PC-3 (cell line): ENCODE data around the gene CHL1. TPM values are rescaled to one million over a fixed set of nuclear protein-coding genes. Genes with fewer than 3 reads are reported as not detected.
A peak's percentile ranks its signal among the peaks of the same experiment; 100 is the strongest.

Source experiments
- ATAC-seq: fragments of 200-7000 bp; cut with Tn5 transposase; 2 replicates; pipeline ENCODE4 v1.9.1; 2020; ENCODE audit warnings: mild to moderate bottlenecking, moderate library complexity
- BruUV-seq: library from RNA; stranded (reverse); fragments of 400-500 nt; replicated peaks from 2 replicates; lab custom pipeline; 2021; lab: Mats Ljungman, UMichigan
- CTCF ChIA-PET: fragments of 300-600 bp; sonication (Branson Sonifier 250); formaldehyde crosslinking; loops from one replicate; lab custom pipeline; 2022; ENCODE audit warnings: antibody characterized with exemption; lab: Charles Lee
- POLR2A ChIA-PET: fragments of 300-600 bp; sonication (Branson Sonifier 250); formaldehyde crosslinking; loops from one replicate; lab custom pipeline; 2022; ENCODE audit warnings: antibody characterized with exemption; ENCODE audit not compliant: unreplicated experiment; lab: Charles Lee
- DNase-seq: peaks from one replicate; pipeline ENCODE4 v3.0.0-alpha.2; 2015
- H2AFZ ChIP-seq: fragments of 300-600 bp; sonication (generic); 2 replicates; pipeline ENCODE4 v1.6.0; 2016; ENCODE audit warnings: antibody characterized with exemption, low read length
- H3F3A ChIP-seq: fragments of 300-600 bp; sonication (generic); one replicate; pipeline ENCODE4 v1.6.0; 2017; ENCODE audit warnings: antibody characterized with exemption, low read length, control low read depth, mild to moderate bottlenecking; ENCODE audit not compliant: unreplicated experiment
- H3K27ac ChIP-seq: fragments of 300-600 bp; sonication (generic); 2 replicates; pipeline ENCODE4 v1.5.1; 2016; ENCODE audit warnings: mild to moderate bottlenecking, low read length
- H3K27me3 ChIP-seq: fragments of 300-600 bp; sonication (generic); 2 replicates; pipeline ENCODE4 v1.6.1; 2016; ENCODE audit warnings: low read length, mixed read lengths
- H3K36me3 ChIP-seq: fragments of 300-600 bp; sonication (generic); 2 replicates; pipeline ENCODE4 v1.6.1; 2016; ENCODE audit warnings: low read depth, mixed run types, low read length, mixed read lengths
- H3K4me1 ChIP-seq: fragments of 300-600 bp; sonication (generic); 2 replicates; pipeline ENCODE4 v1.5.1; 2016; ENCODE audit warnings: low read length; ENCODE audit not compliant: insufficient read depth
- H3K4me2 ChIP-seq: fragments of 300-600 bp; sonication (generic); 2 replicates; pipeline ENCODE4 v1.6.0; 2016; ENCODE audit warnings: low read length
- H3K4me3 ChIP-seq: fragments of 300-600 bp; sonication (generic); 2 replicates; pipeline ENCODE4 v1.5.1; 2016; ENCODE audit warnings: mild to moderate bottlenecking, low read length, mixed read lengths
- H3K79me2 ChIP-seq: fragments of 300-600 bp; sonication (generic); 2 replicates; pipeline ENCODE4 v1.6.1; 2017; ENCODE audit warnings: low read length, mixed read lengths
- H3K9ac ChIP-seq: fragments of 300-600 bp; sonication (generic); 2 replicates; pipeline ENCODE4 v1.6.0; 2016; ENCODE audit warnings: mild to moderate bottlenecking, low read length
- H3K9me2 ChIP-seq: fragments of 300-600 bp; sonication (generic); replicated peaks from 2 replicates; pipeline ENCODE4 v1.6.1; 2016; ENCODE audit warnings: mixed run types, low read length, mixed read lengths
- H3K9me3 ChIP-seq: fragments of 300-600 bp; sonication (generic); 2 replicates; pipeline ENCODE4 v1.6.1; 2016; ENCODE audit warnings: low read length, mixed read lengths
- H4K20me1 ChIP-seq: fragments of 300-600 bp; sonication (generic); 2 replicates; pipeline ENCODE4 v1.6.1; 2016; ENCODE audit warnings: low read length, mixed read lengths
- CTCF ChIP-seq: fragments of 300-600 bp; sonication (generic); conservative IDR thresholded peaks from 2 replicates; pipeline ENCODE4 v1.5.1; 2017; ENCODE audit warnings: antibody characterized with exemption, low read depth, mild to moderate bottlenecking, low read length
- EZH2 ChIP-seq: fragments of 300-600 bp; sonication (generic); IDR thresholded peaks from one replicate; pipeline ENCODE4 v1.6.1; 2017; ENCODE audit warnings: antibody characterized with exemption, mild to moderate bottlenecking, low read length; ENCODE audit not compliant: unreplicated experiment
- EZH2phosphoT487 ChIP-seq: fragments of 300-600 bp; sonication (generic); IDR thresholded peaks from 2 replicates; pipeline ENCODE4 v1.6.1; 2018; ENCODE audit warnings: mild to moderate bottlenecking, antibody characterized with exemption, low read length, borderline replicate concordance
- intact Hi-C: fragments of 100-400 bp; cut with micrococcal nuclease; formaldehyde crosslinking; loops from 2 replicates; pipeline ENCODE4 v1.9.0; 2023
- total RNA-seq: library from RNA; depleted of rRNA; stranded (reverse); fragments of >200 nt; gene quantifications from 2 replicates; pipeline ENCODE4 v1.2.3, GENCODE V29; 2014

CHL1 gene
- total RNA-seq, 1 experiment from 2014 or later = not detected

DNA sequence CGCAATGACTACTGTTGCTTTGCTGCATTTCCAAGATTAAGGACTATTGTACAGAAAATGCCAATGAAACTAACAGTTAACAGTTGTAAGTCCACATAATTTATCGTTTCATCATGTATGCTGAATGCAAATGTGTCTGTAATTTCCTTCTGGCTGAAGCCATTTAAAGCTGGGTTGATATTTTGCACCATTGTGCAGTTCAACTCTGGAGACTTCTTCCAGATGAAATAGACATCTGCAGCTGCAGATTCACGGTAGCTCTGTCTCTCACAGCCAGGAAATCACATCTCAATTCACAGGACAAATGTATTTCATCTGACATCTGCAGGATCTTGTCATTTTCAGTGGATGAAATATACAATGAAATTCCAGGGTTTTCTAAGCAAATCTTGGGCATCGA, 145.4 kb downstream of the CHL1 start:
- TF ChIP-seq CTCF = no peak
- no peak for TF ChIP-seq EZH2phosphoT487
- no peak for TF ChIP-seq EZH2
- no peak overlapping the region for H3K9ac ChIP-seq
- no peaks in the 10 kb centered on the region for H3F3A ChIP-seq
- H3K36me3 ChIP-seq = no peaks in the 10 kb centered on the region
- H3K4me2 ChIP-seq = no peak overlapping the region
- intact Hi-C loops = no loop called here
- peaks cover 4% of the 10 kb centered on the region; the same call in 1 of the 2 replicates for H3K9me3 ChIP-seq
- CTCF ChIA-PET = no interaction called here
- H4K20me1 ChIP-seq = no peaks in the 10 kb centered on the region
- H3K9me2 ChIP-seq = no peaks in the 10 kb centered on the region
- H3K4me1 ChIP-seq = peaks cover 7% of the 10 kb centered on the region; the same call in 1 of the 2 replicates
- ATAC-seq (no peak), DNase-seq (no peak)
- no peak overlapping the region for H3K4me3 ChIP-seq
- no peak overlapping the region for H2AFZ ChIP-seq
- peaks cover 13% of the 10 kb centered on the region; the same call in 1 of the 2 replicates for H3K27me3 ChIP-seq
- no TSS peak for BruUV-seq
- H3K27ac ChIP-seq = no peak overlapping the region
- POLR2A ChIA-PET = no interaction called here
- H3K79me2 ChIP-seq = no peaks in the 10 kb centered on the region

- Histone ChIP-seq H3F3A (no peaks in the 10 kb centered on the region), H3K9me3 (peaks cover 4% of the 10 kb centered on the region; the same call in 1 of the 2 replicates), H3K4me3 (peak overlapping the region; percentile 44), H3K9me2 (no peaks in the 10 kb centered on the region), H3K9ac (no peak overlapping the region), H3K27ac (peak overlapping the region; percentile 50), H3K4me1 (peaks cover 7% of the 10 kb centered on the region; the same call in 1 of the 2 replicates), H3K36me3 (no peaks in the 10 kb centered on the region), H3K79me2 (no peaks in the 10 kb centered on the region), H3K27me3 (peaks cover 10% of the 10 kb centered on the region; the same call in 1 of the 2 replicates), H3K4me2 (peak overlapping the region; percentile 60), H2AFZ (no peak overlapping the region), H4K20me1 (no peaks in the 10 kb centered on the region)
- peak; percentile 83 for DNase-seq
- no peak for TF ChIP-seq EZH2
- no peak for TF ChIP-seq CTCF
- no peak for TF ChIP-seq EZH2phosphoT487
- ATAC-seq = no peak
- BruUV-seq = no TSS peak
- intact Hi-C loops = no loop called here
- ChIA-PET CTCF (no interaction called here), POLR2A (no interaction called here)
Observed at GRCh38 chr3:346186-346585, 149.6 kb downstream of the CHL1 start.

DNA sequence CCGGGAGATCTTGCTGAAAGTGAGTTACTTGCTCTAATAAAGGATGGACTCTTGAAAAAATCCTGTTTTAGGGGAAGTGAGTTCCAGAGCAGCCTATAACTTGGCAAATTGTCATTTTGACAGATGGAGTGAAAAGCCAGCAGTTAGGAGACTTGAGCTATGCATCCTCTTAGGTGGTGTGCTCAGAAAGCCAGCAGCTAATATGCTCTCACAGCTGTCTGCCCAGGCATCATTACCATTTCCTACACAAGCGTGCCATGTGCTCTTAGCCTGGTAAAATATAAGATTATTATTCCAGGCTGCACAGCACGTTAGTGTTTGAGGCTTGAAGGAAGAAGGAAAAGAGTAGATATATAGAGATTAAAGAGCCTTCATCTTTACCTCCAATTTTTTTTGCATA, 151.0 kb downstream of the CHL1 start:
- intact Hi-C loops = no loop called here
- H3K4me3 ChIP-seq = no peak overlapping the region
- no peak overlapping the region for H3K9ac ChIP-seq
- no peaks in the 10 kb centered on the region for H3K36me3 ChIP-seq
- H3K27ac ChIP-seq = no peak overlapping the region
- no peaks in the 10 kb centered on the region for H3K79me2 ChIP-seq
- no peak overlapping the region for H3K4me2 ChIP-seq
- ChIA-PET POLR2A (no interaction called here), CTCF (no interaction called here)
- DNase-seq = no peak
- H3K9me2 ChIP-seq = no peaks in the 10 kb centered on the region
- no peaks in the 10 kb centered on the region for H3F3A ChIP-seq
- H3K27me3 ChIP-seq = no peaks in the 10 kb centered on the region
- H3K4me1 ChIP-seq = peaks cover 7% of the 10 kb centered on the region; the same call in 1 of the 2 replicates
- no peaks in the 10 kb centered on the region for H3K9me3 ChIP-seq
- no peak for ATAC-seq
- TF ChIP-seq CTCF = no peak
- TF ChIP-seq EZH2 = no peak
- no peak for TF ChIP-seq EZH2phosphoT487
- H2AFZ ChIP-seq = no peak overlapping the region
- BruUV-seq = no TSS peak
- no peaks in the 10 kb centered on the region for H4K20me1 ChIP-seq
